HG02938 (cell line): ENCODE measurements around the gene UQCRC1.
"Not testable (repeated sequence)": the region's sequence is repeated elsewhere in the genome, so short reads cannot be mapped to it uniquely, and the experiment has no call there.

Experiments
- ATAC-seq: cut with Tn5 transposase; IDR thresholded peaks from one replicate; pipeline ENCODE4 v1.9.1; 2021; ENCODE audit warnings: mild to moderate bottlenecking, moderate library complexity; ENCODE audit not compliant: unreplicated experiment

The UQCRC1 gene

DNA sequence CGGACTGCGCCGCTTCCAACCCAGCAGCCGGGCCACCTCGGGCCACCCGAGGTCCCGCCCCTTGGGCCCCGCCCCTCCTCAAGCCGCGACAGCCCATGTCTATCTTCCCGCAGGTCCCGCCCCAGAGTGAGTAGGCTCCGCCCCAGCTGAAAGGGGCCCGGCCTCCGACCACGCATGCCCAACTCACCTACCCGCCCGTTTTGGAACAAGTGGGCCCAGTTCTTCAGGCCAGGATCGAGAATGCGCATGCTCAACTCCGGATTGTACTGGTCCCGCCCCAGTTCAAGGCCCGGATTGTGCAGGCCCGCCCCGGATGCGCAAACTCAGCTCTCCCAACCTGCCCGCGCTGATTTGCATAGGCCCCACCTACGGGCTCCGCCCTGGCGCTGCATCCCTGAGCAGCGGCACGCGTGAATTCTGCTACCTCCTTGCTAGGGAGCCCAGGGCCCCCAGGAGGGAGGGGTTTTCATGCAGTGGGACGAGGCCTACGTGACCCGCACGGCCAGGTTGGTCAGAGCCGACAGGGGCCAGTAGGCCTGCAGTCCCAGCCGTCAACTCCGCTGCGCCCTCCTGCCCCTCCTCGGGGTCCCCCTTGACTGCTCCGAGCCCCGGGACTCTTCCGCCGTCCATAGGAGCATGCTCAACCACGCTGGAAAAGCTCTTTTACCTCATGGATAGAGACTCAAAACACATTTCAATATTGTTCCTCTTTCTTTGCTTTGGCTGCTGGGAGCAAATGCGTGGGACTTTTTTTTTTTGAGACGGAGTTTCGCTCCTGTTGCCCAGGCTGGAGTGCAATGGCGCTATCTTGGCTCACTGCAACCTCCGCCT lies 52.4 kb downstream of the UQCRC1 start, which contains the start of gene PFKFB4:
Gene PFKFB4, minus strand, starts transcription at position 8 of the 831 bp plus-strand sequence. CDS start 26 bp downstream, outside the sequence.
- peak; percentile 82 for ATAC-seq

DNA sequence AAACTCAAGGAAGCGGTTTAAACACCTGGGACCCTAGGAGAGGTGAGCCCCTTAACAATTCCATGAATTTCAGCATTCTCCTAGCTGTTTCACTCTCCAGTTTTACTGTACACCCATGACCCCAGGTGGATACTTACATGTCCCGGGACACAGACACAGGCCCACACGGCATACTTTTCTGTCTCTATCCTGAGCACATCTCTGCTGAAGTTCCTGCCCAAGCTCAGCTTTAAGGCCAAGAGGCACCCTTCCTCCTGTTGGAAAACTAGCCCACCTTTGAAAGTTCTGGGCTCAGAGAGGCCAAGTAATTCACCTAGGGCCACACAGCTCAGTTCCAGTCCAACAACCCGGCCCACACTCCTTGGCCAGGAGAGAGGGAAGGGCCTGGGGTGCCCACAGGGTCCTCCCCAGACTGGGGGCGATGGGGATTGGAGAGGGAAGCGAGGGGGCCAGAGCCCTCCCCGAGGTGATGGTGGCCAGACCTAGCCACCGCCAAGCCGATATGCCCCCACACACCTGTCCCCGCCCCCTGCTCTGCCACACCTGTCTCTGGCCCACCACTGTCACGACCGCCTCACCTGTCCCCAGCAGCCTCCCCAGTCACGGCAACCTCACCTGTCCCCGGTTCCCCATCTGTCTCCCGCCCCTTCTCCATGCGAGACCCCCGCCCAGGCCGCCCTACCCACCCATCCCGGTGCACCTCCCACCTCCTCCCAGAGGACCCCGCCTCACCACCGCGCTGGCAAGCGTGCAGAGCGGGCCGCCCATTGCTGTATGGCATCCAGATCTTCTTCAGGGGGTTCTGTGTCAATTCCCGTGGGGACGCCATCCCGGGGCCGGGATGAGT lies 53.3 kb downstream of the UQCRC1 start:
- no peak for ATAC-seq

GRCh38 chr3:48555231-48555948 lies 54.1 kb downstream of the UQCRC1 start:
- ATAC-seq: no peak

GRCh38 chr3:48553886-48554845 lies 55.3 kb downstream of the UQCRC1 start:
- no peak for ATAC-seq

- ATAC-seq: no peak
Measured at GRCh38 chr3:48553361-48553760, 56.1 kb downstream of the UQCRC1 start.

DNA sequence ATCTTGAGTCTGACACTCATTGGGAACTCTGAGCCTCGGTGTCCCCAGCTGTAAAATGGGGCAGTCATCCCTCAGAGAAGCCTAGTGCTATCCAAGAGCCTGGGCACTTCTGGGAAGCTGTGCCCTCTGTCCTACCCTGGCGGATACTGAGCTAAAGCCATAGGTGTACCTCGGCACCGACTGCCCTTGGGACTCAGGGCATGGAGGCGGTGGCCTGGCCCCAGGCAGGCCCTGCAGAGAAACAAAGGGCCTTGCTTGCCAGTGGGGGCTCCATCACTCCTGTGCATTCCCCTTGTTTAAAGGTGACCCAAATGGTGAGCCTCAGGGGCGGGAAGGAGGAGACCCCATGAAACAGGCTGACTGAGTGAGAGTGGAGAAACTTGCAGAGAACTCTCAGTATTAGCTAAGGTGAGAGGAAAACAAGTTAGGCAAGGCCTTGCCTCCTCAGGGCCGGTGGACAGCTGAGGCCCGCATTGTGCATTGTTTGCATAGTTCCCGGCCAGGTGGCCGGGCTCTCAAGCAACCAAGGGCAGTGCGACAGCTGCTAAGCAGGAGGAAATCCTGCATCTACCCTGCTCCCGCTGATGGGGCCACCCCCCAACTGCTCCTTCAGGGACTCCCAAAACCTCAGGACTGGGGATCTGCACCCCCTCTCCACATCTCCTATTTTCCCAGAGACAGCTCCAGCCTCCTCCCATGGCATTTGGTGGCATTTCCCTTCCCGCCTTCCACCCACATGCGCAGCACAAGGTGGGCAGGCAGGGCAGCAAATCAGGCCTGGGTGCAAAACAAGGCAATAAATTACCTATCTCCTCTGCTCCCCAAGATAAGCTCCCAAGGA lies 57.1 kb downstream of the UQCRC1 start:
- ATAC-seq: no peak

- ATAC-seq: not testable (repeated sequence)
Measured at GRCh38 chr3:48551651-48552050, 57.8 kb downstream of the UQCRC1 start.
